ENCODE measurements around the gene FUT8.
"Not testable (repeated sequence)": the region's sequence is repeated elsewhere in the genome, so short reads cannot be mapped to it uniquely, and the experiment has no call there.

FUT8 gene

DNA sequence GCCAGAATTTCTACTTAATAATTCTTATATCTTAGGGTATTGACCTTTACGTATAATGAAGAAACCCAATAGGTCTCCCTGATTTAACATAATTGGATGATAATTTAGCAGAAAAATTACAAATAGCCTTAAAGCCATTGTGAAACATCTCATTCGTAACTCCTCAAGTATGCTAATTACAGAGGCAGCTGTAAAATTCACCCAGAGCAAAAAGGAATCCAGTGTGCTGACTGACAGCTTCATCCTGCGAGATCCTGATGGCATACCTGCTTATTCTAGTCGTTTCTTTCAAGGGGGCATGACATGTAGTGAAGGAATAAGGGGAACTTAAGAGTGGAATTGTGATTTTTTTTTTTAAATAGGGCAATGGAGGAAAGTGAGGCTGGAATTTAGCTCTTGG lies 291.5 kb downstream of the FUT8 start:
- Histone ChIP-seq H3K9me3 (ENCODE audit: insufficient read depth, low read length, severe bottlenecking) (peaks cover 12% of the 10 kb centered on the region), H4K20me1 (ENCODE audit: insufficient read depth, low read length) (no peaks in the 10 kb centered on the region), H3K27ac (ENCODE audit: low read length) (no peak overlapping the region), H3K9ac (ENCODE audit: low read depth, low read length) (no peak overlapping the region), H3K27me3 (ENCODE audit: insufficient read depth, low read length, poor library complexity) (no peaks in the 10 kb centered on the region), H3K4me2 (ENCODE audit: insufficient read depth, low read length) (no peak overlapping the region), H3K4me3 (ENCODE audit: low read depth in 1 of 2, low read length in 2 of 2) (no peak overlapping the region), H3K4me1 (ENCODE audit: insufficient read depth, low read length) (no peaks in the 10 kb centered on the region), H3K79me2 (ENCODE audit: insufficient read depth, low read length) (0 out of 2 replicates have a peak, but pooled peaks cover 2% of the 10 kb centered on the region), H2AFZ (ENCODE audit: low read depth, low read length) (no peak overlapping the region), H3K36me3 (ENCODE audit: insufficient read depth, low read length) (peaks cover 19% of the 10 kb centered on the region)
- ATAC-seq (ENCODE audit: insufficient read depth, low read depth) = no peak
- DNase-seq = no peak
- no peak for TF ChIP-seq EZH2 (IDR thresholded peaks at IDR 0.05; ENCODE audit: borderline replicate concordance, low read depth, low read length, severe bottlenecking)
- no peak for TF ChIP-seq CTCF (IDR thresholded peaks at IDR 0.05; ENCODE audit: borderline replicate concordance, extremely low read depth, low read length, poor library complexity, severe bottlenecking)

DNA sequence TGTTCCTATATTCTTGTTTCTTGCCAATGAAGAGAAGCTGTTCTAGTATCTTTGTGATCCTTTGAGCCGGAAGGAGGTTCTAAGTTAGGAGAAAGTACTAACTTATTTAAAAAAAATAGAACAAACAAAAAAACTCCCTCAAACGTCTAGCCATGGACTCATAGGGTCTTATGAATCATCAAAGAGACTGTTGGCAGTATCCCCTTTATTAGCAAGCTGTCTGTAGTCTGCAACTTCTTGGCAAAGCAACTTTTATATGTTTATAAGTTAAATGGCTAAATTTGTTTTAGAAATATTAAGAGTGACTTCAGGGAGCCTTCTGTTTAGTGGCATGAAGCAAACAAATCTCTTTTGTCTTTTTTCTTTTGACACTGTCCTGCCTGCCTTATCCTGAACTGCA lies 291.9 kb downstream of the FUT8 start:
- H3K9ac ChIP-seq (ENCODE audit: low read depth, low read length) = no peak overlapping the region
- ATAC-seq (ENCODE audit: insufficient read depth, low read depth) = no peak
- no peaks in the 10 kb centered on the region for H3K4me1 ChIP-seq (ENCODE audit: insufficient read depth, low read length)
- H3K27ac ChIP-seq (ENCODE audit: low read length) = no peak overlapping the region
- no peak overlapping the region for H3K4me2 ChIP-seq (ENCODE audit: insufficient read depth, low read length)
- H3K4me3 ChIP-seq (ENCODE audit: low read depth in 1 of 2, low read length in 2 of 2) = no peak overlapping the region
- no peaks in the 10 kb centered on the region for H3K79me2 ChIP-seq (ENCODE audit: insufficient read depth, low read length)
- no peak for TF ChIP-seq EZH2 (IDR thresholded peaks at IDR 0.05; ENCODE audit: borderline replicate concordance, low read depth, low read length, severe bottlenecking)
- TF ChIP-seq CTCF (IDR thresholded peaks at IDR 0.05; ENCODE audit: borderline replicate concordance, extremely low read depth, low read length, poor library complexity, severe bottlenecking) = no peak
- H3K36me3 ChIP-seq (ENCODE audit: insufficient read depth, low read length) = peaks cover 19% of the 10 kb centered on the region
- no peak for DNase-seq
- H2AFZ ChIP-seq (ENCODE audit: low read depth, low read length) = no peak overlapping the region
- peaks cover 12% of the 10 kb centered on the region for H3K9me3 ChIP-seq (ENCODE audit: insufficient read depth, low read length, severe bottlenecking)
- no peaks in the 10 kb centered on the region for H4K20me1 ChIP-seq (ENCODE audit: insufficient read depth, low read length)
- H3K27me3 ChIP-seq (ENCODE audit: insufficient read depth, low read length, poor library complexity) = no peaks in the 10 kb centered on the region

DNA sequence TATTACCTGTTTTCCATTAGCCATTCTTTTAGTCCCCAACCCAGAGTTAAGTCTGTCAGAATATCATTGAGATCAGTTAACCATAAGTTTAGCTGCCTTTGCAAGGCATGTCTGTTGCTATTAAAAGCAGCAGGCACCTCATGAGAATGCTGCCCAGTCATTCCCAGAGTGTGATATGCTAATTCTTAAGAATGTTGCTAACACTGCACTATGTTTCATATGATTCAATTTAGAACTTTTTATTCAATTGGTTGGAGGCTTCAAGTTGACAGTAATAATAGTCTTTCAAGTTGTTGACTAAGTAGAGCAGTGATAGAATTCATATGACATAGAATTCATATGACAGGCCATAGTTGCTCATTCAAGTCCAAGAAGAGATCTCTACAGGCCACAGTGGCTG lies 292.3 kb downstream of the FUT8 start:
- ATAC-seq (ENCODE audit: insufficient read depth, low read depth) = no peak
- Histone ChIP-seq H3K4me3 (ENCODE audit: low read depth in 1 of 2, low read length in 2 of 2) (no peak overlapping the region), H3K9ac (ENCODE audit: low read depth, low read length) (no peak overlapping the region), H3K27me3 (ENCODE audit: insufficient read depth, low read length, poor library complexity) (no peaks in the 10 kb centered on the region), H3K36me3 (ENCODE audit: insufficient read depth, low read length) (peaks cover 19% of the 10 kb centered on the region), H3K9me3 (ENCODE audit: insufficient read depth, low read length, severe bottlenecking) (peaks cover 12% of the 10 kb centered on the region), H2AFZ (ENCODE audit: low read depth, low read length) (no peak overlapping the region), H3K27ac (ENCODE audit: low read length) (no peak overlapping the region), H4K20me1 (ENCODE audit: insufficient read depth, low read length) (no peaks in the 10 kb centered on the region), H3K4me1 (ENCODE audit: insufficient read depth, low read length) (no peaks in the 10 kb centered on the region), H3K4me2 (ENCODE audit: insufficient read depth, low read length) (no peak overlapping the region), H3K79me2 (ENCODE audit: insufficient read depth, low read length) (no peaks in the 10 kb centered on the region)
- no peak for DNase-seq
- TF ChIP-seq CTCF (IDR thresholded peaks at IDR 0.05; ENCODE audit: borderline replicate concordance, extremely low read depth, low read length, poor library complexity, severe bottlenecking) = no peak
- TF ChIP-seq EZH2 (IDR thresholded peaks at IDR 0.05; ENCODE audit: borderline replicate concordance, low read depth, low read length, severe bottlenecking) = no peak

DNA sequence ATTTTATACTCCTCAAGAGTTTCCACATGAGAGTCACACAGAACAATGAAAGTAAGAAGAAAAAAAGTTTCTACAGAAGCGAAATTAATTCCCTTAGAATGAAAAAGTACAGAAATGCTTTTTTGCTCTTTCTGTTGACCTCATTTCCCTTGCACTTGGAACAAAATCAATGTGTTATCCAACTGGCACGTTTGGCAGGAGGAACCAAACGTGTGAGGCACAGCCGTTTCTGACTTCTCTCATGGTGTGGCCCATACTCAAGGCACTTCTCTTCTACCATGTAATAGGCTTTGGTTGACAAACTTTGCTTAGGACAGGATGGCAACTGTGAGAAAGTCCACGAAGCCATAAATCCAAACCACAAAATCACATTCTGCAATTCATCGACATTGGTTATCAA lies 297.0 kb downstream of the FUT8 start:
- peaks cover 3% of the 10 kb centered on the region; the same call in 1 of the 2 replicates for H3K79me2 ChIP-seq (ENCODE audit: insufficient read depth, low read length)
- ATAC-seq (ENCODE audit: insufficient read depth, low read depth) (no peak), DNase-seq (no peak)
- no peak overlapping the region for H3K27ac ChIP-seq (ENCODE audit: low read length)
- peaks cover 19% of the 10 kb centered on the region for H3K36me3 ChIP-seq (ENCODE audit: insufficient read depth, low read length)
- H3K27me3 ChIP-seq (ENCODE audit: insufficient read depth, low read length, poor library complexity) = no peaks in the 10 kb centered on the region
- H3K4me3 ChIP-seq (ENCODE audit: low read depth in 1 of 2, low read length in 2 of 2) = no peak overlapping the region
- no peak overlapping the region for H2AFZ ChIP-seq (ENCODE audit: low read depth, low read length)
- TF ChIP-seq CTCF (IDR thresholded peaks at IDR 0.05; ENCODE audit: borderline replicate concordance, extremely low read depth, low read length, poor library complexity, severe bottlenecking) = no peak
- TF ChIP-seq EZH2 (IDR thresholded peaks at IDR 0.05; ENCODE audit: borderline replicate concordance, low read depth, low read length, severe bottlenecking) = no peak
- peaks cover 20% of the 10 kb centered on the region for H3K9me3 ChIP-seq (ENCODE audit: insufficient read depth, low read length, severe bottlenecking)
- no peak overlapping the region for H3K4me2 ChIP-seq (ENCODE audit: insufficient read depth, low read length)
- no peaks in the 10 kb centered on the region for H3K4me1 ChIP-seq (ENCODE audit: insufficient read depth, low read length)
- no peak overlapping the region for H3K9ac ChIP-seq (ENCODE audit: low read depth, low read length)
- H4K20me1 ChIP-seq (ENCODE audit: insufficient read depth, low read length) = no peaks in the 10 kb centered on the region

DNA sequence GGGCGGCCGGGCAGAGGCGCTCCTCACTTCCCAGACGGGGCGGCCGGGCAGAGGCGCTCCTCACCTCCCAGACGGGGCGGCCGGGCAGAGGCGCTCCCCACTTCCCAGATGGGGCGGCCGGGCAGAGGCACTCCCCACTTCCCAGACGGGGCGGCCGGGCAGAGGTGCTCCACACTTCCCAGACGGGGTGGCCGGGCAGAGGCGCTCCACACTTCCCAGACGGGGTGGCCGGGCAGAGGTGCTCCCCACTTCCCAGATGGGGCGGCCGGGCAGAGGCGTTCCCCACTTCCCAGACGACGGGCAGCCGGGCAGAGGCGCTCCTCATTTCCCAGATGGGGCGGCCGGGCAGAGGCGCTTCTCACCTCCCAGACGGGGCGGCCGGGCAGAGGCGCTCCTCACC lies 304.3 kb downstream of the FUT8 start:
- not testable (repeated sequence) for DNase-seq; H3K27ac ChIP-seq (ENCODE audit: low read length); ATAC-seq (ENCODE audit: insufficient read depth, low read depth); H3K79me2 ChIP-seq (ENCODE audit: insufficient read depth, low read length); H3K9ac ChIP-seq (ENCODE audit: low read depth, low read length); H2AFZ ChIP-seq (ENCODE audit: low read depth, low read length); H3K27me3 ChIP-seq (ENCODE audit: insufficient read depth, low read length, poor library complexity); H3K4me1 ChIP-seq (ENCODE audit: insufficient read depth, low read length); H3K4me3 ChIP-seq (ENCODE audit: low read depth in 1 of 2, low read length in 2 of 2); H3K4me2 ChIP-seq (ENCODE audit: insufficient read depth, low read length); H4K20me1 ChIP-seq (ENCODE audit: insufficient read depth, low read length)
- H3K9me3 ChIP-seq (ENCODE audit: insufficient read depth, low read length, severe bottlenecking) = peaks cover 36% of the 10 kb centered on the region
- peaks cover 25% of the 10 kb centered on the region for H3K36me3 ChIP-seq (ENCODE audit: insufficient read depth, low read length)

All from DND-41 (cell line).